Kidney (tissue), 14 donors: Measurements from ENCODE around the gene SPAG7. TPM values are rescaled to one million over a fixed set of nuclear protein-coding genes. Genes with fewer than 3 reads are reported as not detected.

Experiments
- DNase-seq, 5 donors: peaks; one replicate each; pipeline ENCODE4 v3.0.0-alpha.2; 2013 to 2020
- FAIRE-seq: peaks from 2 replicates; lab custom pipeline; 2012; peaks lifted over from hg19 to GRCh38; lab: Jason Lieb, UNC
- H3K27ac ChIP-seq, 2 donors: one replicate each; pipeline ENCODE4 v1.7.0; 2013; ENCODE audit warnings: low read depth in 2 of 2, low read length in 2 of 2, inconsistent platforms in 1 of 2
- H3K27me3 ChIP-seq: one replicate; pipeline ENCODE4 v1.7.1; 2013; ENCODE audit warnings: low read length, inconsistent platforms; ENCODE audit not compliant: control insufficient read depth, insufficient read depth
- H3K36me3 ChIP-seq, 3 donors: one replicate each; pipeline versions ENCODE4 v1.7.0 to v1.7.1; 2013; ENCODE audit warnings: low read length in 3 of 3, control low read depth in 1 of 3, inconsistent platforms in 1 of 3; ENCODE audit not compliant: insufficient read depth in 3 of 3, control insufficient read depth in 2 of 3
- H3K4me1 ChIP-seq, 3 donors: one replicate each; pipeline versions ENCODE4 v1.7.0 to v1.7.1; 2013; ENCODE audit warnings: low read length in 3 of 3, inconsistent platforms in 1 of 3, low read depth in 1 of 3; ENCODE audit not compliant: control insufficient read depth in 2 of 3, insufficient read depth in 2 of 3
- H3K4me3 ChIP-seq, 3 donors: one replicate each; pipeline versions ENCODE4 v1.7.0 to v1.8.1; 2013; ENCODE audit warnings: low read length in 3 of 3, control low read depth in 1 of 3, inconsistent platforms in 1 of 3
- H3K9ac ChIP-seq, 3 donors: one replicate each; pipeline versions ENCODE4 v1.7.0 to v1.7.1; 2013; ENCODE audit warnings: low read length in 3 of 3, control low read depth in 1 of 3, inconsistent platforms in 1 of 3
- H3K9me3 ChIP-seq, 3 donors: one replicate each; pipeline versions ENCODE4 v1.7.0 to v1.7.1; 2013; ENCODE audit warnings: low read length in 3 of 3, control low read depth in 1 of 3, inconsistent platforms in 1 of 3; ENCODE audit not compliant: control insufficient read depth in 2 of 3, insufficient read depth in 1 of 3
- CTCF ChIP-seq: IDR thresholded peaks from 3 replicates; pipeline ENCODE4 v1.5.1; 2012; ENCODE audit warnings: mild to moderate bottlenecking, moderate library complexity, borderline replicate concordance; ENCODE audit not compliant: insufficient read depth; ENCODE audit errors: extremely low read depth
- intact Hi-C: fragments of 100-400 bp; cut with DNase I; formaldehyde crosslinking; loops from one replicate; pipeline ENCODE4 v1.11.1; 2022
- polyA plus RNA-seq: library from polyadenylated mRNA; stranded (reverse); fragments of 350-450 nt; fragmentation: Illumina TruSeq; extraction: RNeasy Lipid Tissue Mini Kit (QIAGEN cat#74804); gene quantifications from one replicate; pipeline ENCODE4 v1.2.3, GENCODE V29; 2014; ENCODE audit warnings: low read depth, low replicate concordance; ENCODE audit not compliant: insufficient read depth
- total RNA-seq: library from RNA; stranded (reverse); fragmentation: NEBNext Ultra II Directional; extraction: Animal tissue kit (Norgen Biotek cat#: 25700); gene quantifications from one replicate; pipeline ENCODE4 v1.2.1, GENCODE V29; 2021
- donor health status: control.
- donor health status: control.
- donor health status: control.
- donor health status: control.
- donor health status: control.
- donor health status: DM: yes; HTN: yes; CAD: no.
- donor health status: Normal renal cell carcinoma (clear cell type).

Gene SPAG7
- total and polyA plus RNA-seq, 2 donors from 2014 or later = 73.6 to 157 TPM

- H3K36me3 ChIP-seq = peaks cover 0 to 34% (median 26%) of the 10 kb centered on the region in 3 donors
- intact Hi-C loops = no loop called here
- no peak for TF ChIP-seq CTCF
- no peaks in the 10 kb centered on the region for H3K9me3 ChIP-seq
- no peak overlapping the region for H3K27ac ChIP-seq
- no peak overlapping the region for H3K9ac ChIP-seq
- peak in 1 of 5 donors; percentile 30 for DNase-seq
- H3K4me3 ChIP-seq = no peak overlapping the region
- H3K4me1 ChIP-seq = peaks cover 0 to 12% (median 7%) of the 10 kb centered on the region in 3 donors
- H3K27me3 ChIP-seq = no peaks in the 10 kb centered on the region
- FAIRE-seq = no peak
Observed at GRCh38 chr17:4982305-4982704, 14.7 kb upstream of the SPAG7 start.

GRCh38 chr17:4980644-4981216 is 13.1 kb upstream of the SPAG7 start:
- Histone ChIP-seq H3K9ac (no peak overlapping the region), H3K4me1 (peaks cover 0 to 5% (median 0%) of the 10 kb centered on the region in 3 donors), H3K27me3 (no peaks in the 10 kb centered on the region), H3K36me3 (peaks cover 0 to 43% (median 28%) of the 10 kb centered on the region in 3 donors), H3K4me3 (no peak overlapping the region), H3K9me3 (no peaks in the 10 kb centered on the region), H3K27ac (no peak overlapping the region)
- peak; percentile 69 for TF ChIP-seq CTCF
- DNase-seq (peak in 4 of 5 donors; percentile 22 to 92 (median 74)), FAIRE-seq (no peak)
- intact Hi-C loops = no loop called here

- FAIRE-seq = no peak
- intact Hi-C loops = no loop called here
- no peaks in the 10 kb centered on the region for H3K9me3 ChIP-seq
- no peaks in the 10 kb centered on the region for H3K27me3 ChIP-seq
- H3K4me1 ChIP-seq = peaks cover 0 to 5% (median 2%) of the 10 kb centered on the region in 3 donors
- DNase-seq = no peak
- no peak for TF ChIP-seq CTCF
- H3K27ac ChIP-seq = no peak overlapping the region
- H3K4me3 ChIP-seq = no peak overlapping the region
- no peak overlapping the region for H3K9ac ChIP-seq
- H3K36me3 ChIP-seq = peaks cover 0 to 39% (median 31%) of the 10 kb centered on the region in 3 donors
Observed at GRCh38 chr17:4978726-4979125, 11.1 kb upstream of the SPAG7 start.
